H1 (cell line): ENCODE results near the gene CEBPE.

Experiments used
- CTCF ChIP-seq, 3 experiments: IDR thresholded peaks; 1 replicate in 2 of 3; 2 replicates in 1 of 3; pipeline versions ENCODE4 v1.5.1 to v1.6.1; 2011; ENCODE audit warnings: low read length in 3 of 3, mild to moderate bottlenecking in 3 of 3, inconsistent platforms in 2 of 3, low read depth in 1 of 3, moderate library complexity in 1 of 3; ENCODE audit not compliant: insufficient read depth in 1 of 3; ENCODE audit errors: control extremely low read depth in 1 of 3
- EZH2 ChIP-seq: fragments of 200-600 bp; sonication (generic); IDR thresholded peaks from 2 replicates; pipeline ENCODE4 v1.7.1; 2012; ENCODE audit warnings: low read depth, mild to moderate bottlenecking, moderate library complexity, low read length, inconsistent platforms; ENCODE audit not compliant: severe bottlenecking
- POLR2A ChIP-seq, 2 experiments: IDR thresholded peaks; 1 replicate in 1 of 2; 2 replicates in 1 of 2; pipeline ENCODE4 v1.6.1; 2011; ENCODE audit warnings: low read depth in 2 of 2, low read length in 2 of 2, mild to moderate bottlenecking in 2 of 2; ENCODE audit errors: control extremely low read depth in 1 of 2
- POLR2AphosphoS5 ChIP-seq: IDR thresholded peaks from 2 replicates; pipeline ENCODE4 v1.6.1; 2011; ENCODE audit warnings: low read depth, low read length
- TBP ChIP-seq: IDR thresholded peaks from 2 replicates; pipeline ENCODE4 v1.6.1; 2011; ENCODE audit warnings: low read depth, low read length, improper control_type of control experiment
- TCF12 ChIP-seq: IDR thresholded peaks from 2 replicates; pipeline ENCODE4 v1.6.1; 2011; ENCODE audit warnings: low read depth, mild to moderate bottlenecking, low read length
- ZNF274 ChIP-seq: IDR thresholded peaks from 2 replicates; pipeline ENCODE4 v1.7.0; 2012; ENCODE audit warnings: low read length, borderline replicate concordance; ENCODE audit errors: extremely low read depth

DNA sequence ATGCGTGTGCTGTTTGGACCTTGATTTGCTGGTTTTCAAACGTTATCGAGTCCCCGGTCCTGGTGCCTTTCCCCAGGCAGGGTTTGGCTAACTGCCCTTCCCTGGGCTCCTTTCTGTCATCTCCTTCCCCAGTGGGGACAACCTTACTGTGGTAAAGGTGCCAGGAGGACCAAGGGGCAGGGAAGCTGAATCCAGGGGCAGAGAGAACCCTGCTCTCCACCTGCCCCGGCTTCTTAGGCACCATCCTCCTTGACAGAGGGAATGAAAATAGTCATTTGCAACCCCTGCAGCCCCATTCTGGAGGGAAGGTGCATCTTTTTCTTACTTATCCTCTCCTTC, 5.0 kb downstream of the CEBPE start:
- no peak for TF ChIP-seq TBP
- no peak for TF ChIP-seq EZH2
- no peak for TF ChIP-seq CTCF (IDR thresholded peaks at IDR 0.05; ENCODE audit: control extremely low read depth in 1 of 3, insufficient read depth in 1 of 3, low read depth in 1 of 3, low read length in 3 of 3)
- no peak for TF ChIP-seq TCF12
- TF ChIP-seq POLR2A (IDR thresholded peaks at IDR 0.05; ENCODE audit: control extremely low read depth in 1 of 2, low read depth in 2 of 2, low read length in 2 of 2) = no peak
- TF ChIP-seq POLR2AphosphoS5 = no peak
- TF ChIP-seq ZNF274 = no peak
